ENCODE results near the gene TBX6. TPM values are rescaled to one million over a fixed set of nuclear protein-coding genes. Genes with fewer than 3 reads are reported as not detected.
"Not testable (repeated sequence)": the region's sequence is repeated elsewhere in the genome, so short reads cannot be mapped to it uniquely, and the experiment has no call there.

TBX6 gene
- total and polyA plus RNA-seq, 9 donors = 0.18 to 1.3 (median 0.51) TPM

DNA sequence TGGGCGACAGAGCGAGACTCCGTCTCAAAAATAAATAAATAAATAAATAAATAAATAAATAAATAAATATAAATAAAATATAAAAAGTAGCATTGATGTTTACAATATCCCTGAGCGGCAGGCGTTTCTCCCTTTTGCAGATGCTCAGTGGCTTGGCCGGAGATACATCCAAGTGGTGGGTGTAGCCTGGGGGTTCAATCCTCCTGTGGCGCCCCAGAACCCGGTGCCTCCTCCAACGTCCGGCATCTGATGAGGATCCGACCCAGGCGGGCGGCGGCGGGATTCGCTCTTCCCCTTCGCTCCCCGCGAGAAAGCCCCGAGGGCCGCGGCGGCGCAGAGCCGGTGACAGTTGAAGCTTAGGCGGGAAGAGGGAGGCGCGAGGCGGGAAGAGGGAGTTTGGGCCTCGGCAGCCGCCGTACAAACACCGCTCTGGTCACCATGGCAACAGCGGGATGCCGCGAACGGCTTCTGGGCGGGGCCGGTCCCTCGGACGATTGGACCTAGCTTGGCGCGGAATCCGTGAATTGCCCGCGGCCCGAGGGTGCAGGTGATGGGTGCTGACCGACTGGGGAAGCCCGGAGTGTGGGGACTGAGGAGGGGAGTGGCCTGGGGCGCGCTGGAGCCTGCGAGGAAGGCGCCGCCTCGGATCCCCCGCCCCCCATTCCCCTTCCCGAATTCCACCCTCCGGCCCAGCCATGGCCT, 38.9 kb downstream of the TBX6 start:
- peak; percentile 95 for DNase-seq
- WGBS (ENCODE audit: insufficient coverage) = under 1% methylated on average over 31 of the region's 58 CpGs
- Histone ChIP-seq H3K4me1 (ENCODE audit: control insufficient read depth, insufficient read depth, low read length) (peaks cover 26% of the 10 kb centered on the region), H3K4me3 (ENCODE audit: low read length) (peak overlapping the region; percentile 72), H3K9me3 (replicated peaks; ENCODE audit: control insufficient read depth, low read depth, low read length) (no peaks in the 10 kb centered on the region), H3K27ac (ENCODE audit: low read length) (peak overlapping the region; percentile 71), H3K27me3 (ENCODE audit: control insufficient read depth, insufficient read depth, low read length) (no peaks in the 10 kb centered on the region), H3K36me3 (ENCODE audit: control insufficient read depth, insufficient read depth, low read length) (peaks cover 8% of the 10 kb centered on the region)

DNA sequence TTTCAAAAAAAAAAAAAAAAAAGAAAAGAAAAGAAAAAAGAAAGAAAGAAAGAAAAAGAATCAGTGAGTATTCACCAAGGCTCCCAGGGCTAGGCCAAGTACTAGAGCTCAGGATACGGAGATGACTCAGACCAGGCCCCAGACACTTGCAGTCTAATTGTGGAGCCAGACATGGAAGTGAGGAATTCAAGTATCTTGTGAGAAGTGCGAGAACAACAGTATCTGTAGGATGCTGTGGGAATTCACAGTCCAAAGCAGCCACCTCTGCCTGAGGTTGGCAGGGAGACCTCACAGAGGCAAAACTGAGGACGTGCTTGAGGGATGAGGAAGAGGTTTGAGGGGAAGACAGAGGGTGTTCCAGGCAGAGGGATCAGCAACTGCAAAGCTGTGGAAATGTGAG, 40.2 kb downstream of the TBX6 start:
- 69% methylated on average over 3 of the region's 3 CpGs for WGBS (ENCODE audit: insufficient coverage)
- Histone ChIP-seq H3K4me3 (ENCODE audit: low read length) (no peak overlapping the region), H3K9me3 (replicated peaks; ENCODE audit: control insufficient read depth, low read depth, low read length) (no peaks in the 10 kb centered on the region), H3K27me3 (ENCODE audit: control insufficient read depth, insufficient read depth, low read length) (no peaks in the 10 kb centered on the region), H3K4me1 (ENCODE audit: control insufficient read depth, insufficient read depth, low read length) (peaks cover 18% of the 10 kb centered on the region), H3K36me3 (ENCODE audit: control insufficient read depth, insufficient read depth, low read length) (peaks cover 5% of the 10 kb centered on the region), H3K27ac (ENCODE audit: low read length) (no peak overlapping the region)
- DNase-seq = no peak

DNA sequence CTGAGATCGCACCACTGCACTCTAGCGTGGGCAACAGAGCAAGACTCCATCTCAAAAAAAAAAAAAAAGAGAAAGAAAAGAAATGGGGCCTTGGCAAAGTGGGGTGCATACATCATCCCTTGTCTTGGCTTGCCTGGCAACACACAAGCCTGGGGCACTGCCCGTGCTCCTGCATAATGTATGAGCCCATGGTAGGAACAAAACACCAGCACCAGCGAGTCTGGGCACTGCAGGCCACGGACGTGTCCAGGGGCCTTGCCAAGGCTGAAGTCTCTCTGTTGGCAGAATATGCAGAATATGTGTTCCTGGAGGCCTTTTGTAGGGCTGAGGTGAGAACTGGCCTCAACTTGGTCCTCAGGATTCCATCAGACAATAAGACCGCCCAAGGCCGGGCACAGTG, 41.9 kb downstream of the TBX6 start:
- H3K27ac ChIP-seq (ENCODE audit: low read length) = no peak overlapping the region
- no peak for DNase-seq
- no peaks in the 10 kb centered on the region for H3K9me3 ChIP-seq (replicated peaks; ENCODE audit: control insufficient read depth, low read depth, low read length)
- no peaks in the 10 kb centered on the region for H3K27me3 ChIP-seq (ENCODE audit: control insufficient read depth, insufficient read depth, low read length)
- H3K36me3 ChIP-seq (ENCODE audit: control insufficient read depth, insufficient read depth, low read length) = no peaks in the 10 kb centered on the region
- peaks cover 18% of the 10 kb centered on the region for H3K4me1 ChIP-seq (ENCODE audit: control insufficient read depth, insufficient read depth, low read length)
- H3K4me3 ChIP-seq (ENCODE audit: low read length) = no peak overlapping the region
- WGBS (ENCODE audit: insufficient coverage) = 91% methylated on average over 5 of the region's 8 CpGs

DNA sequence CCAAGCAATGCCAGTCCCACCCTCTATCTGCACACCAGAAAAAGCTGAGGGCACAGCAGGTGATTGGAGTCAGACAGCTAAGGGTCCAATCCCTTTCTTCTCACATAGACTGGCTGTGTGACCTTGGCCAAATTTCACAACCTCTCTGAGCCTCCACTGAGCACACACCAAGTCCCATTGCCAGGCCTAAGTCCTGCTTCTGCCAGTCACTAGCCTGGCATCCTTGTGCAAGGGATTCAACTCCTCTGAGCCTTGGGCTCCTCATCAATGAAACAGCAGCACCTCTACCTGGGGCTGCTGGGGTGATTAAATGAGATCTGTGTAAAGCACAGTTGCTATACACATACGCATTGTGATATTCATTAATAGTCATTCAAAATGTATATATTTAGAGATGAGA, 45.1 kb downstream of the TBX6 start:
- Histone ChIP-seq H3K27ac (ENCODE audit: low read length) (no peak overlapping the region), H3K27me3 (ENCODE audit: control insufficient read depth, insufficient read depth, low read length) (no peaks in the 10 kb centered on the region), H3K4me3 (ENCODE audit: low read length) (no peak overlapping the region), H3K4me1 (ENCODE audit: control insufficient read depth, insufficient read depth, low read length) (no peaks in the 10 kb centered on the region), H3K9me3 (replicated peaks; ENCODE audit: control insufficient read depth, low read depth, low read length) (no peaks in the 10 kb centered on the region), H3K36me3 (ENCODE audit: control insufficient read depth, insufficient read depth, low read length) (no peaks in the 10 kb centered on the region)
- no peak for DNase-seq
- WGBS (ENCODE audit: insufficient coverage) = no CpG with 5 or more reads among the region's 1 CpG

DNA sequence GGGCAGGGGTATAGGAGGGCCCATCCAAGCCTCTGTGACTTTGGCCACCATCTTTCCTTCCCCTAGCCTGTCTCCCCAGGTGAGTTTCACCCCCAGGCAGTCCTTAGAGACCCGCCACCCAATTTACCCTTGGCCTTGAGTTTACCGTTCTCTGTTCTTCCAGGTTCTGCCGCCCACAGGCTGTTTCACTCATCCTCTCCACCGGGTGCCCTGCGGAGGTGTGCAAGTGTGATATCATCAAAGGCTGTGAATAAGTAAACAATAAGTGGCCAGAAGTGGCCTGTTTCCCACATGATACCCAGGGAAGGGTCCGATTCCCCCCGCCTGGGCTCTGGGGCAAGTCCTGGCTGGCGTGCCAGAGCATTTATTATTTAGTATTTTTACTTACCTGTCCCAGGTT, 45.5 kb downstream of the TBX6 start:
- no peak for DNase-seq
- WGBS (ENCODE audit: insufficient coverage) = 53% methylated on average over 2 of the region's 8 CpGs
- Histone ChIP-seq H3K4me3 (ENCODE audit: low read length) (no peak overlapping the region), H3K9me3 (replicated peaks; ENCODE audit: control insufficient read depth, low read depth, low read length) (no peaks in the 10 kb centered on the region), H3K4me1 (ENCODE audit: control insufficient read depth, insufficient read depth, low read length) (no peaks in the 10 kb centered on the region), H3K27me3 (ENCODE audit: control insufficient read depth, insufficient read depth, low read length) (no peaks in the 10 kb centered on the region), H3K27ac (ENCODE audit: low read length) (no peak overlapping the region), H3K36me3 (ENCODE audit: control insufficient read depth, insufficient read depth, low read length) (no peaks in the 10 kb centered on the region)

DNA sequence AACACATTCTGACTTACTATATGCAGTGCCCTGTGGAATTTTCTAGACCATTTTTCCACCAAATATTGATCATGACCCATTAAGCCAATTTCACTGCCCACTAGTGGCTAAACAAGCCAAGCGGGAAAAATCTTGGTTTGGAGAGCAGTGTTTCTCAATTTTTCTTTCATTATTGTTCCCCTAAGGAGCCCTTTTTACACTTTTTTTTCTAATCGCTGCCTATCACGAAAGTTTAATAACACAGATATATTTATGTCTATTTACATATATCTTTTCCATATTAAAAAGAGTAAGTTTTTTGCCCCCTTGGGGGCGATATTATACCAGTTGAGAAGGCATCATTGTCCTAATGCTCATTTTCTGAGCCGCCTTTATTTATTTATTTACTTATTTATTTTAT, 49.9 kb downstream of the TBX6 start:
- Histone ChIP-seq H3K4me1 (ENCODE audit: control insufficient read depth, insufficient read depth, low read length) (no peaks in the 10 kb centered on the region), H3K9me3 (replicated peaks; ENCODE audit: control insufficient read depth, low read depth, low read length) (no peaks in the 10 kb centered on the region), H3K4me3 (ENCODE audit: low read length) (no peak overlapping the region), H3K27ac (ENCODE audit: low read length) (no peak overlapping the region), H3K36me3 (ENCODE audit: control insufficient read depth, insufficient read depth, low read length) (no peaks in the 10 kb centered on the region), H3K27me3 (ENCODE audit: control insufficient read depth, insufficient read depth, low read length) (no peaks in the 10 kb centered on the region)
- WGBS (ENCODE audit: insufficient coverage) = no CpG with 5 or more reads among the region's 5 CpGs
- peak; percentile 63 for DNase-seq

DNA sequence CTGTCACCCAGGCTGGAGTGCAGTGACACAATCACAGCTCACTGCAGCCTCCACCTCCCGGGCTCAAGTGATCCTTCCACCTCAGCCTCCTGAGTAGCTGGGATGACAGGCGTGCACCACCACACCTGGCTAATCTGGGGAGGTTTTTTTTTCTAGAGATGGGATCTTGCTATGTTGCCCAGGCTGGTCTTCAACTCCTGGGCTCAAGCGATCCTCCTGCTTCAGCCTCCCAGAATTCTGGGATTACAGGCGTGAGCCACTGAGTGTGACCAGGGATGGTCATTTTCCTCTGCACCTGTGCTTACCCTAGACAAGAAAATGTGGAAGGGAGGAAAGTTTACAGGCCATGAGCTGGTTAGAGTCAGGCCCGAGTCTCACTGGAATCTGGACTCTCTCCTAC, 51.0 kb downstream of the TBX6 start:
- not testable (repeated sequence) for H3K36me3 ChIP-seq (ENCODE audit: control insufficient read depth, insufficient read depth, low read length); H3K9me3 ChIP-seq (replicated peaks; ENCODE audit: control insufficient read depth, low read depth, low read length); H3K27me3 ChIP-seq (ENCODE audit: control insufficient read depth, insufficient read depth, low read length); H3K27ac ChIP-seq (ENCODE audit: low read length); H3K4me3 ChIP-seq (ENCODE audit: low read length); H3K4me1 ChIP-seq (ENCODE audit: control insufficient read depth, insufficient read depth, low read length); DNase-seq
- 100% methylated on average over 1 of the region's 5 CpGs for WGBS (ENCODE audit: insufficient coverage)

DNA sequence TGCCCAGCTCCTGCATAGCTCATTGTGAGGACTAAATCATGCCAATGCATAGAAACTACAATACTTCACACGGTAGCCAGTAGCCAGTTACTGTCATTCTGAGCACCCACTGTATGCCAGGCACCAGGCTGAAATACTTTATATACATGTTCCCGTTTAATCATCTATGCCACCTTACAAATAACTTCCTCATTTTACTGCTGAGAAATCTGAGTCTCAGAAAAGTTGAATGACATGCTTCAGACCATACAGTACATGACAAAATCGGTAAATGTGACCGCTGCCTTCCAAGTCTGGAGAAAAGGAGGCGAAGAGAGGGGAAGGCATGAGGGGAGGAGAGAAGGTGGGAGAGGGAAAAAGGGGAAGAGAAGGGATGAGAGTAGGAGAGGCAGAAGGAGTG, 51.5 kb downstream of the TBX6 start:
- Histone ChIP-seq H3K4me3 (ENCODE audit: low read length) (no peak overlapping the region), H3K36me3 (ENCODE audit: control insufficient read depth, insufficient read depth, low read length) (no peaks in the 10 kb centered on the region), H3K27me3 (ENCODE audit: control insufficient read depth, insufficient read depth, low read length) (peaks cover 5% of the 10 kb centered on the region), H3K9me3 (replicated peaks; ENCODE audit: control insufficient read depth, low read depth, low read length) (no peaks in the 10 kb centered on the region), H3K27ac (ENCODE audit: low read length) (no peak overlapping the region), H3K4me1 (ENCODE audit: control insufficient read depth, insufficient read depth, low read length) (no peaks in the 10 kb centered on the region)
- no peak for DNase-seq
- WGBS (ENCODE audit: insufficient coverage) = 84% methylated on average over 5 of the region's 5 CpGs

Other genes with a start within 250 kb of the TBX6 start
- gene CDIPT, start 228.7 kb downstream of the TBX6 start, total RNA-seq = 29.0 TPM
- 10 to 100 TPM; 36.2 to 52.8 (median 44.2) TPM for gene CDIPT, start 228.7 kb downstream of the TBX6 start, polyA plus RNA-seq (ENCODE audit: insufficient read depth in 1 of 8, insufficient read length in 8 of 8, low replicate concordance in 1 of 8)
- 1.1 TPM for gene SEZ6L2, start 192.4 kb downstream of the TBX6 start, total RNA-seq
- 1 to 10 TPM; 2.2 to 8.4 (median 3.2) TPM for gene SEZ6L2, start 192.4 kb downstream of the TBX6 start, polyA plus RNA-seq (ENCODE audit: insufficient read depth in 1 of 8, insufficient read length in 8 of 8, low replicate concordance in 1 of 8)
- gene ASPHD1, start 191.4 kb downstream of the TBX6 start, total RNA-seq = 0.09 TPM
- gene ASPHD1, start 191.4 kb downstream of the TBX6 start, polyA plus RNA-seq (ENCODE audit: insufficient read depth in 1 of 8, insufficient read length in 8 of 8, low replicate concordance in 1 of 8) = 1 to 10 TPM in 2 of 8 donors, under 1 TPM in 6; 0.36 to 1.6 (median 0.63) TPM
- gene KCTD13, start 165.7 kb downstream of the TBX6 start, total RNA-seq = 4.3 TPM
- gene KCTD13, start 165.7 kb downstream of the TBX6 start, polyA plus RNA-seq (ENCODE audit: insufficient read depth in 1 of 8, insufficient read length in 8 of 8, low replicate concordance in 1 of 8) = 10 to 100 TPM in 6 of 8 donors, 1 to 10 TPM in 2; 8.5 to 18.8 (median 12.2) TPM
- 49.5 TPM for gene TMEM219, start 129.8 kb downstream of the TBX6 start, total RNA-seq
- 10 to 100 TPM; 53.8 to 73.8 (median 62.0) TPM for gene TMEM219, start 129.8 kb downstream of the TBX6 start, polyA plus RNA-seq (ENCODE audit: insufficient read depth in 1 of 8, insufficient read length in 8 of 8, low replicate concordance in 1 of 8)
- 28.0 TPM for gene TAOK2, start 118.1 kb downstream of the TBX6 start, total RNA-seq
- 10 to 100 TPM; 30.8 to 43.3 (median 38.8) TPM for gene TAOK2, start 118.1 kb downstream of the TBX6 start, polyA plus RNA-seq (ENCODE audit: insufficient read depth in 1 of 8, insufficient read length in 8 of 8, low replicate concordance in 1 of 8)
- 10.5 TPM for gene HIRIP3, start 96.3 kb downstream of the TBX6 start, total RNA-seq
- gene HIRIP3, start 96.3 kb downstream of the TBX6 start, polyA plus RNA-seq (ENCODE audit: insufficient read depth in 1 of 8, insufficient read length in 8 of 8, low replicate concordance in 1 of 8) = 10 to 100 TPM; 14.5 to 18.5 (median 17.1) TPM
- 32.9 TPM for gene INO80E, start 95.7 kb downstream of the TBX6 start, total RNA-seq
- gene INO80E, start 95.7 kb downstream of the TBX6 start, polyA plus RNA-seq (ENCODE audit: insufficient read depth in 1 of 8, insufficient read length in 8 of 8, low replicate concordance in 1 of 8) = 10 to 100 TPM; 29.5 to 41.8 (median 36.5) TPM
- 0.22 TPM for gene DOC2A, start 80.9 kb downstream of the TBX6 start, total RNA-seq
- 1 to 10 TPM in 4 of 8 donors, under 1 TPM in 4; 0.66 to 1.8 (median 0.96) TPM for gene DOC2A, start 80.9 kb downstream of the TBX6 start, polyA plus RNA-seq (ENCODE audit: insufficient read depth in 1 of 8, insufficient read length in 8 of 8, low replicate concordance in 1 of 8)
- not detected for gene C16orf92, start 68.7 kb downstream of the TBX6 start, total RNA-seq
- gene C16orf92, start 68.7 kb downstream of the TBX6 start, polyA plus RNA-seq (ENCODE audit: insufficient read depth in 1 of 8, insufficient read length in 8 of 8, low replicate concordance in 1 of 8) = not detected
- 0.40 TPM for gene TLCD3B, start 60.7 kb downstream of the TBX6 start, total RNA-seq
- gene TLCD3B, start 60.7 kb downstream of the TBX6 start, polyA plus RNA-seq (ENCODE audit: insufficient read depth in 1 of 8, insufficient read length in 8 of 8, low replicate concordance in 1 of 8) = 1 to 10 TPM in 1 of 8 donors, under 1 TPM in 7; 0.25 to 1.7 (median 0.72) TPM
- 1,578 TPM for gene ALDOA, start 26.2 kb downstream of the TBX6 start, total RNA-seq
- 1,000 to 10,000 TPM; 1,252 to 2,647 (median 2,103) TPM for gene ALDOA, start 26.2 kb downstream of the TBX6 start, polyA plus RNA-seq (ENCODE audit: insufficient read depth in 1 of 8, insufficient read length in 8 of 8, low replicate concordance in 1 of 8)
- 39.4 TPM for gene PPP4C, start 15.9 kb downstream of the TBX6 start, total RNA-seq
- 10 to 100 TPM; 64.6 to 77.4 (median 70.4) TPM for gene PPP4C, start 15.9 kb downstream of the TBX6 start, polyA plus RNA-seq (ENCODE audit: insufficient read depth in 1 of 8, insufficient read length in 8 of 8, low replicate concordance in 1 of 8)
- 13.9 TPM for gene YPEL3, start 4.3 kb upstream of the TBX6 start, total RNA-seq
- gene YPEL3, start 4.3 kb upstream of the TBX6 start, polyA plus RNA-seq (ENCODE audit: insufficient read depth in 1 of 8, insufficient read length in 8 of 8, low replicate concordance in 1 of 8) = 10 to 100 TPM; 22.3 to 45.8 (median 28.3) TPM
- 3.3 TPM for gene GDPD3, start 21.6 kb upstream of the TBX6 start, total RNA-seq
- gene GDPD3, start 21.6 kb upstream of the TBX6 start, polyA plus RNA-seq (ENCODE audit: insufficient read depth in 1 of 8, insufficient read length in 8 of 8, low replicate concordance in 1 of 8) = 1 to 10 TPM; 5.0 to 8.7 (median 6.1) TPM
- 14.9 TPM for gene MAPK3, start 31.3 kb upstream of the TBX6 start, total RNA-seq
- gene MAPK3, start 31.3 kb upstream of the TBX6 start, polyA plus RNA-seq (ENCODE audit: insufficient read depth in 1 of 8, insufficient read length in 8 of 8, low replicate concordance in 1 of 8) = 10 to 100 TPM; 39.4 to 60.0 (median 43.1) TPM
- gene CORO1A, start 91.7 kb upstream of the TBX6 start, total RNA-seq = 4.7 TPM
- gene CORO1A, start 91.7 kb upstream of the TBX6 start, polyA plus RNA-seq (ENCODE audit: insufficient read depth in 1 of 8, insufficient read length in 8 of 8, low replicate concordance in 1 of 8) = 10 to 100 TPM; 14.1 to 28.0 (median 20.5) TPM
- 81.7 TPM for gene BOLA2B, start 101.7 kb upstream of the TBX6 start, total RNA-seq
- gene BOLA2B, start 101.7 kb upstream of the TBX6 start, polyA plus RNA-seq (ENCODE audit: insufficient read depth in 1 of 8, insufficient read length in 8 of 8, low replicate concordance in 1 of 8) = 10 to 100 TPM; 24.0 to 34.6 (median 30.5) TPM
- gene SLX1A, start 102.0 kb upstream of the TBX6 start, total RNA-seq = 11.9 TPM
- gene SLX1A, start 102.0 kb upstream of the TBX6 start, polyA plus RNA-seq (ENCODE audit: insufficient read depth in 1 of 8, insufficient read length in 8 of 8, low replicate concordance in 1 of 8) = 10 to 100 TPM; 11.1 to 27.3 (median 17.7) TPM
- 6.3 TPM for gene SULT1A3, start 107.3 kb upstream of the TBX6 start, total RNA-seq
- gene SULT1A3, start 107.3 kb upstream of the TBX6 start, polyA plus RNA-seq (ENCODE audit: insufficient read depth in 1 of 8, insufficient read length in 8 of 8, low replicate concordance in 1 of 8) = 1 to 10 TPM; 2.2 to 6.5 (median 4.2) TPM
- gene NPIPB13, start 156.6 kb upstream of the TBX6 start, total RNA-seq = 2.8 TPM
- 1 to 10 TPM; 1.8 to 8.3 (median 4.5) TPM for gene NPIPB13, start 156.6 kb upstream of the TBX6 start, polyA plus RNA-seq (ENCODE audit: insufficient read depth in 1 of 8, insufficient read length in 8 of 8, low replicate concordance in 1 of 8)

Data from muscle of leg (tissue), 11 donors.